ENCODE results near the gene STK11IP.
"Not testable (repeated sequence)": the region's sequence is repeated elsewhere in the genome, so short reads cannot be mapped to it uniquely, and the experiment has no call there.

STK11IP gene

GRCh38 chr2:219637842-219638185, 40.2 kb downstream of the STK11IP start:
- DNase-seq, result no peak

- no peak for DNase-seq
Measured at GRCh38 chr2:219638217-219638947, 40.7 kb downstream of the STK11IP start.

GRCh38 chr2:219638948-219639755, 41.5 kb downstream of the STK11IP start:
- DNase-seq, result no peak

- no peak for DNase-seq
Measured at GRCh38 chr2:219641390-219642068, 43.9 kb downstream of the STK11IP start.

GRCh38 chr2:219642069-219642454, 44.4 kb downstream of the STK11IP start:
- DNase-seq, result no peak

- peak; percentile 90 for DNase-seq
Measured at GRCh38 chr2:219642465-219643083, 44.9 kb downstream of the STK11IP start.

- DNase-seq, result no peak
Measured at GRCh38 chr2:219643084-219643473, 45.4 kb downstream of the STK11IP start.

GRCh38 chr2:219643788-219644398, 46.2 kb downstream of the STK11IP start:
- no peak for DNase-seq

- no peak for DNase-seq
Measured at GRCh38 chr2:219644801-219645480, 47.3 kb downstream of the STK11IP start.

GRCh38 chr2:219645631-219646527, 48.2 kb downstream of the STK11IP start:
- DNase-seq, result no peak

- DNase-seq, result no peak
Measured at GRCh38 chr2:219648176-219648575, 50.5 kb downstream of the STK11IP start.

GRCh38 chr2:219648963-219649362, 51.3 kb downstream of the STK11IP start:
- DNase-seq, result no peak

- DNase-seq, result no peak
Measured at GRCh38 chr2:219650426-219651248, 53.0 kb downstream of the STK11IP start.

- DNase-seq, result not testable (repeated sequence)
Measured at GRCh38 chr2:219651656-219652055, 54.0 kb downstream of the STK11IP start.

- no peak for DNase-seq
Measured at GRCh38 chr2:219656526-219656925, 58.9 kb downstream of the STK11IP start.

GRCh38 chr2:219658196-219658846, 60.7 kb downstream of the STK11IP start:
- no peak for DNase-seq

- no peak for DNase-seq
Measured at GRCh38 chr2:219658874-219659273, 61.2 kb downstream of the STK11IP start.

- DNase-seq, result no peak
Measured at GRCh38 chr2:219661197-219661954, 63.7 kb downstream of the STK11IP start.

- no peak for DNase-seq
Measured at GRCh38 chr2:219661955-219662395, 64.3 kb downstream of the STK11IP start.
